HG02763 (cell line): ENCODE results near the gene TAF1B.
"Not testable (repeated sequence)": the region's sequence is repeated elsewhere in the genome, so short reads cannot be mapped to it uniquely, and the experiment has no call there.

ENCODE experiments used
- ATAC-seq: cut with Tn5 transposase; IDR thresholded peaks from one replicate; pipeline ENCODE4 v1.9.1; 2021; ENCODE audit warnings: mild to moderate bottlenecking, moderate library complexity; ENCODE audit not compliant: unreplicated experiment

Gene TAF1B

GRCh38 chr2:9830685-9831410 is 12.4 kb upstream of the TAF1B start:
- no peak for ATAC-seq

GRCh38 chr2:9831670-9832069 is 11.6 kb upstream of the TAF1B start:
- ATAC-seq: no peak

- no peak for ATAC-seq
Measured at GRCh38 chr2:9832586-9832985, 10.7 kb upstream of the TAF1B start.

GRCh38 chr2:9835068-9835467 is 8.2 kb upstream of the TAF1B start:
- not testable (repeated sequence) for ATAC-seq

- ATAC-seq: no peak
Measured at GRCh38 chr2:9836074-9836473, 7.2 kb upstream of the TAF1B start.

- no peak for ATAC-seq
Measured at GRCh38 chr2:9836517-9836916, 6.8 kb upstream of the TAF1B start.

- no peak for ATAC-seq
Measured at GRCh38 chr2:9837451-9837850, 5.8 kb upstream of the TAF1B start.

GRCh38 chr2:9838391-9838790 is 4.9 kb upstream of the TAF1B start:
- ATAC-seq: no peak

GRCh38 chr2:9842487-9843228 is 616 bp upstream of the TAF1B start:
- no peak for ATAC-seq

GRCh38 chr2:9844036-9844483 is 786 bp downstream of the TAF1B start:
- no peak for ATAC-seq

- ATAC-seq: no peak
Measured at GRCh38 chr2:9844576-9844975, 1.3 kb downstream of the TAF1B start.

- ATAC-seq: no peak
Measured at GRCh38 chr2:9846554-9846953, 3.3 kb downstream of the TAF1B start.

GRCh38 chr2:9847140-9847539 is 3.9 kb downstream of the TAF1B start:
- no peak for ATAC-seq

GRCh38 chr2:9852881-9853280 is 9.6 kb downstream of the TAF1B start:
- no peak for ATAC-seq

GRCh38 chr2:9857814-9858729 is 14.8 kb downstream of the TAF1B start:
- ATAC-seq: no peak

GRCh38 chr2:9858730-9859068 is 15.4 kb downstream of the TAF1B start:
- ATAC-seq: no peak

- not testable (repeated sequence) for ATAC-seq
Measured at GRCh38 chr2:9860922-9861580, 17.8 kb downstream of the TAF1B start.

- no peak for ATAC-seq
Measured at GRCh38 chr2:9867881-9868280, 24.6 kb downstream of the TAF1B start.

- no peak for ATAC-seq
Measured at GRCh38 chr2:9873337-9873736, 30.1 kb downstream of the TAF1B start.

- no peak for ATAC-seq
Measured at GRCh38 chr2:9877026-9877425, 33.8 kb downstream of the TAF1B start.

GRCh38 chr2:9877726-9878125 is 34.5 kb downstream of the TAF1B start:
- ATAC-seq: no peak
